Right ventricle myocardium superior (tissue), 1 donor: ENCODE data around the gene PACS1. TPM values are rescaled to one million over a fixed set of nuclear protein-coding genes. Genes with fewer than 3 reads are reported as not detected.

Source experiments
- ATAC-seq: fragments of 200-7000 bp; cut with Tn5 transposase; one replicate; pipeline ENCODE4 v1.9.1; 2020; ENCODE audit warnings: mild to moderate bottlenecking; ENCODE audit not compliant: poor library complexity
- DNase-seq: peaks from one replicate; pipeline ENCODE4 v3.0.0-alpha.2; 2020
- intact Hi-C: fragments of 100-400 bp; cut with DNase I; formaldehyde crosslinking; loops from one replicate; pipeline ENCODE4 v1.11.2; 2022
- total RNA-seq: library from RNA; stranded (reverse); fragmentation: NEBNext Ultra II Directional; extraction: Animal tissue kit (Norgen Biotek cat#: 25700); gene quantifications from one replicate; pipeline ENCODE4 v1.2.1, GENCODE V29; 2021
- donor health status: DM: no; HTN: yes; CAD: no; lungs with severe emphysema.

Gene PACS1
- total RNA-seq, 1 donor from 2014 or later: 46.5 TPM

DNA sequence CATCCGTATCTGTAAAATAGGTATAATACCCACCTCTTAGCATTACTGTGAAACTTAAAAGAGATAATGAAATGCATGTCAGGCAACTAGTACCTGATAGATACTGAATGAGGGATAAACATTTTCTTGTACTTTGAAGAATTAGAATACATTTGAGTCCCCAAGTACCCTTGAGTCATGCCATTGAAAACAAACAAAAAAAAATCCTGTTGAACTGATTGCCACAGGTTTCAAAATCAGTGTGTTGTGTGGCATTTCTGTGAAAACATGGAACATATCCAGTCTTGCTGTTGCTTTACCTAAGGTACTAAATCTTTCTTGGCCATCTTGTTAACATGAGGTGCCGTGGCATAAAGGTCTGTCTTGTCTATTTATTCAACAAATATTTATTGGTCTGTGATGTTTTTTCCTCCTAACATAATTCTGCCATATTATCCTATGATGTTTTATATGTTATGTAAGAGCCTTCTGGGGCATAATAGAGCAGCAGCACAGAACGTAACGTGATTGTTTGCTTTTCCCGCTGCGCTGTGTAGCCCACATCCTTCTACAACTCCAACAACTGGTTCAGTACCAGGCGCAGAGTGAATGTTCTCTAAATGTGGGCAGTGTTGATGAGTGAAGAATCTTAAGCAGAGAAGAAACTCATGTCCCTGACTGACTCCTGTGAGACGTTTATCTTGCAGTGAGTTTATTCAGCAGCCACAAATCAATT is 119.1 kb downstream of the PACS1 start:
- ATAC-seq (no peak), DNase-seq (no peak)
- intact Hi-C loops: no loop called here

DNA sequence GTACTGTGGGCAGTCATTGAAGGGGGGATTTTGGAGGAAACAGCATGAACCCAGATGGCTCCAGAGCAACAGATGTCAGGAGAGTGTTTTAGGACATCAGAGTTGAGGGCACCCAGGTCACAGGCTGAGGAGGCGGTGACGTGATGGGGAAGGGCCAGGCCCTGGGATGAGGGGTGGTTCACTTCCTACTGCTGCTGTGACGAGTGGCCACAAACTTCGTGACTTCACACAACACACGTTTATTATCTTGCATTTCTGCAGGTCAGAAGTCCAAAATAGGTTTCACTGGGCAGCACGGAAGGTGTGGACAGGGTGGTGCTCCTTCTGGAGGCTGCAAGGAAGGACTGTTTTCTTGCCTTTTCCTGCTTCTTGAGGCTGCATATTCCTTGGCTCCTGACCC is 120.7 kb downstream of the PACS1 start:
- intact Hi-C loops: no loop called here
- DNase-seq: no peak
- no peak for ATAC-seq

GRCh38 chr11:66192181-66192863 is 122.2 kb downstream of the PACS1 start:
- ATAC-seq: peak; percentile 65
- no peak for DNase-seq

DNA sequence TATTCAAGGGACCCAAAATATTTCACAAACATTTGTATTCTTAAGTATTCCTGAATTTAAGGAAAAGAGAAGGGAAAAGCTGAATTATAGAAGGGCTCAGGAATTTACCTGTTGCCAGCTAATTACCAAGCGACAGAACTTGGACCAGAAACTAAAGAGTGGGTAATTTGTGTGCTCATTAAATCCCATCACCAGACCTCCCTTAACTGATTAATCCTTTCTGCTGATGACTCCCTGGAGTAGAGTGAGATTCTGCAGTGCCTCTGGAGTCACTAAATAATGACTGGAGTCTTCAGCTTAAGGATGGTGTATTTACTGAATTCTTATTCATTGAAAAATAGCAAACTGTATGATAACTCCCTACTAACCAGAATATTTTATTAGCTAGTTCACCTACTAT is 124.3 kb downstream of the PACS1 start:
- no peak for ATAC-seq
- intact Hi-C loops: no loop called here
- no peak for DNase-seq

More at GRCh38 chr11:66192181-66192863, 122.2 kb downstream of the PACS1 start:
- intact Hi-C loops: no loop called here

- intact Hi-C loops: no loop called here
- DNase-seq (no peak), ATAC-seq (no peak)
Measured at GRCh38 chr11:66195867-66196266, 125.8 kb downstream of the PACS1 start.

DNA sequence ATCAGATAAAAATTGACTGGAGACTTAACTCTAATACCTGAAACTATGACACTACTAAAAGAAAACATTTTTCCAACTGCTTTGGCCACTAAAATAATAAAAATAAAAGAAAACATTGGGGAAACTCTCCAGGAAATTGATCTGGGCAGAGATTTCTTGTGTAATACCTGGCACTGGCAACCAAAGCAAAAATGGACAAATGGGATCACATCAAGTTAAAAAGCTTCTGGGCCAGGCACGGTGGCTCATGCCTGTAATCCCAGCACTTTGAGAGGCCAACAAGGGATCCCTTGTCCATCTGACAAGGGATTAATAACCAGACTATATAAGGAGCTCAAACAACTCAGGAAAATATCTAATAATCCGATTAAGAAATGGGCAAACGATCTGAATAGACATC is 133.8 kb downstream of the PACS1 start:
- intact Hi-C loops: no loop called here
- DNase-seq (no peak), ATAC-seq (no peak)

GRCh38 chr11:66204412-66204811 is 134.3 kb downstream of the PACS1 start:
- no peak for ATAC-seq
- no peak for DNase-seq
- intact Hi-C loops: no loop called here

GRCh38 chr11:66207816-66208215 is 137.7 kb downstream of the PACS1 start:
- DNase-seq: no peak
- intact Hi-C loops: no loop called here
- no peak for ATAC-seq

DNA sequence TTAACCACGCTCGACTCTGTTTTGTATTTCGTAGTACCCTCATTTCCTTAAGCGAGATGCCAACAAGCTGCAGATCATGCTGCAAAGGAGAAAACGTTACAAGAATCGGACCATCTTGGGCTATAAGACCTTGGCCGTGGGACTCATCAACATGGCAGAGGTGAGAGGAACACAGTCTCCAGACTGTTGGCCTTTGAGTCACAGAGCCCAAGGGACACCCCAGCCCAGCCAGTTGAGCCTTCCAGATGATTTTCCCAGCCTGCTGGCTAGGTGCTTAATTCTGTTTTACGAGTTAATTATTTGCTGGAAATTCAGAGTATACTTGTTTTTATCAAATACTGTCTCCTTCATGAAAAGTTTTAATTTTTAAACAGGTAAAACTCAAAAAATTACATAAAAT is 141.0 kb downstream of the PACS1 start:
- ATAC-seq (no peak), DNase-seq (no peak)
- intact Hi-C loops: no loop called here

DNA sequence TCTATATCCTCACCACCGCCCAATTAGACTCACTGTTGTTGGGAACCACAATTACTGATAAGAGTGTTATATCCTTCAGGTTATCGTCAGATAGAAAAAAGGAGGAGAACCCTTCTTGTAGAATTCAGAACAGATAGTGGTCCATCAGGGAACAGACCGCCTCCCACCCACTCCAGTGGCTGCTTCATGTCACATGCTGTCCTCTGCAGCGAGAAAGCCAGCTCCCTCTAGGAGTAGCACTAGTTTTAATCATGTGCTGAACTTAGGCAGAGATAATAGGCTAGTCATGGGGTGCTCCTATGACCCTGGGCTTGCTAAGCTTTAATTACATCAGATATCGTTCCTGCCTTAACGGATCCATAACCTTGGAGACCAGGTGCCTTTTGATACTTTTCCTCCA is 146.8 kb downstream of the PACS1 start:
- no peak for ATAC-seq
- no peak for DNase-seq
- intact Hi-C loops: no loop called here

- intact Hi-C loops: no loop called here
- ATAC-seq (no peak), DNase-seq (peak; percentile 14)
Measured at GRCh38 chr11:66218036-66218435, 148.0 kb downstream of the PACS1 start.

DNA sequence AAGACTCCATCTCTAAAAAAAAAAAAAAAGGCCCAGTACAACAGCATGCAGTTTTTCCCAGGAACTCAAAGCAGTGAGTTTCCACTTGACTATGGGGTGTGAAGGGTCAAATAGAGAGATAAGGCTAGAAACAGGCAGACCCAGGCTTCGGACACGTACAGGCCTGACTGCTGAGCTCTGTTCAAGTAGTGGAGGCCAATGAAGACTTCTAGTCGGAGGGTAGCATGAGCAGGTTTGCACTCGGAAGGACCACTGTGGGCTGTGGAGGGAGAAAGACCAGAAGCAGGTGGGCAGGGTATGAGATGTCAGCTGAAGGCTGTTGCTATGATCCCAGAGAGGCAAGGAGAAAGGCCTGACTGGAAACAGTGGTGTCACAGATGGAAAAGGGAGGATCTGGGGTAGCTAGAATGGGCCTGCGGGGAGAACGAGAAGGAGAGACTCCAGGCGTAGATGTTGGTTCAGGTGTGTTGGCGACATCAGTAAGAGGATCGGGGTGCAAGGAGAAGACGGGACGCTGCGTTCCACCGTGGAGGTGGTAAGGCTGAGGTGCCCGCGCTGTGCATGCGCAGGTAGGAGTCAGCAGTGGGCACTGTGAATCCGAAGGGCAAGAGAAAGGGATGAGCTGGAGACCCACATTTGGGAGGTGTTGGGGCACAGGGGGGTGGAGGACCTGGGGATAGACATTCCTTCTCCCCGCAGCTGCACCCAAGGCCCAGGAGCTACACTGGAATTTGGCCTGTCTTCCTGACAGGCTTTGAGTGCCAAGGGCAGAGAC is 149.0 kb downstream of the PACS1 start:
- DNase-seq (peak; percentile 11), ATAC-seq (no peak)
- intact Hi-C loops: no loop called here

- ATAC-seq (no peak), DNase-seq (peak; percentile 26)
- intact Hi-C loops: no loop called here
Measured at GRCh38 chr11:66219846-66220565, 149.9 kb downstream of the PACS1 start.

DNA sequence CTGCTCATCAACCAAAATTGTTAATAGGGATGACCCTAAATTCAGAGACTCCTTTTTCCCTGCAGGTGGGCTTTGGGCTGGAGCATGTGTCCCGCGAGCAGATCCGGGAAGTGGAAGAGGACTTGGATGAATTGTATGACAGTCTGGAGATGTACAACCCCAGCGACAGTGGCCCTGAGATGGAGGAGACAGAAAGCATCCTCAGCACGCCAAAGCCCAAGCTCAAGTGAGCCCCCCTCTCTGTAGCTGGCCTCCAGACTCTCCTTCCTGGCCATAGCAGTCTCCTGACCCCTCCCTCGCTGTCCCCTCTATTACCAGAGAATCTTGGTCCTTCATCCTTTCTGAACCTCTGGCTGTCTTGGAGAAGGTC is 150.5 kb downstream of the PACS1 start:
- ATAC-seq (no peak), DNase-seq (no peak)
- intact Hi-C loops: no loop called here

- intact Hi-C loops: no loop called here
- DNase-seq (peak; percentile 23), ATAC-seq (no peak)
Measured at GRCh38 chr11:66221012-66221411, 150.9 kb downstream of the PACS1 start.

DNA sequence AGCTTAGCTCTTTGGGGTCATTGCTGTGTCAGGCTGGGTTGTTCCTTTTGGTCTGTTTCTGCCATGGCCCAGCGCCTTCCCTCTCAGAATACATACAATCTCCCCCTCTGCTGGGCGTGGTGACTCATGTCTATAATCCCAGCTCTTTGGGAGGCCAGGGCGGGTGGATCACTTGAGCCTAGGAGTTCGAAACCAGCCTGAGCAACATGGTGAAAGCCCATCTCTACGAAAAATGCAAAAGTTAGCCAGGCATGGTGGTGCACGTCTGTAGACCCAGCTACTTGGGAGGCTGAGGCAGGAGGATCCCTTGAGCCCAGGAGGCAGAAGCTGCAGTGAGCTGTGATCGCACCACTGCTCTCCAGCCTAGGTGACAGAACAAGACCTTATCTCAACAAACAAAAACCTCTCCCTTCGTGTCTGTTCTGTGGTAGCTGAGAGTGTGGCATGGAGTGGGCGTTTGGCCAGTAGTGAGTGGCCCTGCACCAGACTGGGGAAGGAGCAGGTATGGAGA is 151.7 kb downstream of the PACS1 start:
- intact Hi-C loops: loop anchor here (2.0 kb wide), 1 partner anchor 61 kb away; no protein-coding TSS in a partner anchor
- peak; percentile 8 for DNase-seq
- ATAC-seq: peak; percentile 23

DNA sequence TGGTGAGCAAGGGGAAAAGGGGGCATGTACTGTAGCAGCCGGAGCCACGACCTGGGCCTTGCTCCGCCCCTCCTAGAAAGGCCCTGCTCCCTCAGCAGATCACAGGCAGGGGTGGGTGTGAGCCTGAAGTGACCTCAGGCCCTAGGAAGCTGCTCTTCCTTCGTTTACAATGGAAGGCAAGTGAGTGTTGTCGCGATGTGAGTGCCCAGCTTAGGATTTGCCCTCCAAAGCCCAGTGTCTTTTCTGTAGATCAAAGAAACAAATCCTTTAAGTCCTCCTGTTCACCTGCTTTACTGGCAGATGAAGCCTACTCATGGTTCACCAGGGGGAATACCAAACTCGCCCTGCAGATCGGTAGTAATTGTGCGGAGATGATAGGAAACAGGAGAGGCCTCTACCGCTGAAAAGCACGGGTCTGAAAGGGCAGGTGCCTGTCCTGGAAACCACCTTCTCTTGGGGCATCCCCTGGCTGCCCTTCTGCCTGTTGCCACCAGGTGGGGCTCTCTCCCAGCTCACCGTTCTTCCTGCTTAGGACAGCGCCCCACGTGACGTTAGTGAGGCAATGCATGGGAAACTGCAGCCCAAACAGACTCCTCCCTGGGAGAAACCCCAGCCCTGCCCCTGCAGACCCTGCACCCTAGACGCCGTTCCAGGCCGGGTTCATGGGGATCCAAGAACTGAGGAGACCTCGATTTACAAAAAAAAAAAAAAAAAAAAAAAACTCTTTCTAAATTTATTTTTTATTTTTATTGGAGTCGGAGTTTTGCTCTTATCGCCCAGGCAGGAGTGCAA is 152.5 kb downstream of the PACS1 start:
- DNase-seq (peak; percentile 92), ATAC-seq (peak; percentile 96)
- intact Hi-C loops: loop anchor here (2.0 kb wide), 1 partner anchor 60 kb away; no protein-coding TSS in a partner anchor

GRCh38 chr11:66224226-66224855 is 154.3 kb downstream of the PACS1 start:
- intact Hi-C loops: no loop called here
- DNase-seq: no peak
- ATAC-seq: no peak
